Measurements from ENCODE around the gene LAMP2.

- TF ChIP-seq POLR2A (IDR thresholded peaks at IDR 0.05; ENCODE audit: low read length) (no peak), GATA1 (IDR thresholded peaks at IDR 0.05; ENCODE audit: low read depth, low read length) (no peak)
These were observed 89.0 kb downstream of the LAMP2 start for GRCh38 chrX:120379937-120380681.
